ENCODE results near the gene GJD3. TPM values are rescaled to one million over a fixed set of nuclear protein-coding genes. Genes with fewer than 3 reads are reported as not detected.

Gene GJD3
- total RNA-seq, 1 donor from 2014 or later, result not detected

- DNase-seq (ENCODE audit: low spot score in 2 of 2) (no peak), FAIRE-seq (no peak)
Observed at GRCh38 chr17:40326832-40327199, 37.7 kb downstream of the GJD3 start.

GRCh38 chr17:40326014-40326831 lies 38.3 kb downstream of the GJD3 start:
- DNase-seq (ENCODE audit: low spot score in 2 of 2) (no peak), FAIRE-seq (no peak)

- no peak for FAIRE-seq
- no peak for DNase-seq (ENCODE audit: low spot score in 2 of 2)
Observed at GRCh38 chr17:40325156-40326013, 39.2 kb downstream of the GJD3 start.

GRCh38 chr17:40323391-40324381 lies 40.9 kb downstream of the GJD3 start:
- FAIRE-seq, result no peak
- DNase-seq (ENCODE audit: low spot score in 2 of 2), result no peak

- FAIRE-seq (no peak), DNase-seq (ENCODE audit: low spot score in 2 of 2) (no peak)
Observed at GRCh38 chr17:40322358-40323315, 41.9 kb downstream of the GJD3 start.

- DNase-seq (ENCODE audit: low spot score in 2 of 2) (no peak), FAIRE-seq (no peak)
Observed at GRCh38 chr17:40321961-40322357, 42.6 kb downstream of the GJD3 start.

- DNase-seq (ENCODE audit: low spot score in 2 of 2) (no peak), FAIRE-seq (no peak)
Observed at GRCh38 chr17:40321524-40321929, 43.0 kb downstream of the GJD3 start.

GRCh38 chr17:40320756-40321523 lies 43.6 kb downstream of the GJD3 start:
- no peak for DNase-seq (ENCODE audit: low spot score in 2 of 2)
- no peak for FAIRE-seq

GRCh38 chr17:40319651-40320540 lies 44.6 kb downstream of the GJD3 start:
- no peak for DNase-seq (ENCODE audit: low spot score in 2 of 2)
- FAIRE-seq, result no peak

- DNase-seq (ENCODE audit: low spot score in 2 of 2), result no peak
- FAIRE-seq, result no peak
Observed at GRCh38 chr17:40318830-40319391, 45.6 kb downstream of the GJD3 start.

- DNase-seq (ENCODE audit: low spot score in 2 of 2) (peak; percentile 99 to 100), FAIRE-seq (no peak)
Observed at GRCh38 chr17:40317880-40318829, 46.4 kb downstream of the GJD3 start.

GRCh38 chr17:40317345-40317873 lies 47.1 kb downstream of the GJD3 start:
- FAIRE-seq (no peak), DNase-seq (ENCODE audit: low spot score in 2 of 2) (peak in 1 of 2 donors; percentile 33)

- FAIRE-seq (no peak), DNase-seq (ENCODE audit: low spot score in 2 of 2) (peak in 1 of 2 donors; percentile 38)
Observed at GRCh38 chr17:40316571-40317344, 47.8 kb downstream of the GJD3 start.

GRCh38 chr17:40315678-40316570 lies 48.6 kb downstream of the GJD3 start:
- no peak for FAIRE-seq

More at GRCh38 chr17:40315678-40316570, 48.6 kb downstream of the GJD3 start:
- peak in 1 of 2 donors; percentile 9 for DNase-seq (ENCODE audit: low spot score in 2 of 2)

Measured in frontal cortex (tissue), 4 donors.